Measurements from ENCODE around the gene TP53I11.

DNA sequence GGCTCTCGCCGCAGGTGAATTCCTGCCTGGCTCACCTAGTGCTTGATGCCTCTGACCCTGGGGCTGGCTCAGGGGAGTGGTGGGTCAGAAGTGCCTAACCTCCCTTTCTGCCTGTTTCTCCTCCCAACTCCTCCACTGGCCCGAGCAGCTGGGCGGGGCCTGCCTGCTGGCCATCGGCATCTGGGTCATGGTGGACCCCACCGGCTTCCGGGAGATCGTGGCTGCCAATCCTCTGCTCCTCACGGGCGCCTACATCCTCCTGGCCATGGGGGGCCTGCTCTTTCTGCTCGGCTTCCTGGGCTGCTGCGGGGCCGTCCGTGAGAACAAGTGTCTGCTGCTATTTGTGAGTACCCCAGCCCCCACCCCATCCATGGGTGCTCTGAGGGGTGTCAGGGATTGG lies 41.1 kb downstream of the TP53I11 start:
- TF ChIP-seq, protein P1, sequence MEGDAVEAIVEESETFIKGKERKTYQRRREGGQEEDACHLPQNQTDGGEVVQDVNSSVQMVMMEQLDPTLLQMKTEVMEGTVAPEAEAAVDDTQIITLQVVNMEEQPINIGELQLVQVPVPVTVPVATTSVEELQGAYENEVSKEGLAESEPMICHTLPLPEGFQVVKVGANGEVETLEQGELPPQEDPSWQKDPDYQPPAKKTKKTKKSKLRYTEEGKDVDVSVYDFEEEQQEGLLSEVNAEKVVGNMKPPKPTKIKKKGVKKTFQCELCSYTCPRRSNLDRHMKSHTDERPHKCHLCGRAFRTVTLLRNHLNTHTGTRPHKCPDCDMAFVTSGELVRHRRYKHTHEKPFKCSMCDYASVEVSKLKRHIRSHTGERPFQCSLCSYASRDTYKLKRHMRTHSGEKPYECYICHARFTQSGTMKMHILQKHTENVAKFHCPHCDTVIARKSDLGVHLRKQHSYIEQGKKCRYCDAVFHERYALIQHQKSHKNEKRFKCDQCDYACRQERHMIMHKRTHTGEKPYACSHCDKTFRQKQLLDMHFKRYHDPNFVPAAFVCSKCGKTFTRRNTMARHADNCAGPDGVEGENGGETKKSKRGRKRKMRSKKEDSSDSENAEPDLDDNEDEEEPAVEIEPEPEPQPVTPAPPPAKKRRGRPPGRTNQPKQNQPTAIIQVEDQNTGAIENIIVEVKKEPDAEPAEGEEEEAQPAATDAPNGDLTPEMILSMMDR (IDR thresholded peaks at IDR 0.05; ENCODE audit: insufficient read depth, low read length, poor library complexity, severe bottlenecking): no peak
- no peak for TF ChIP-seq EZH2phosphoT487 (conservative IDR thresholded peaks at IDR 0.05; ENCODE audit: low read length)
